ENCODE results near the gene EYA4.

DNA sequence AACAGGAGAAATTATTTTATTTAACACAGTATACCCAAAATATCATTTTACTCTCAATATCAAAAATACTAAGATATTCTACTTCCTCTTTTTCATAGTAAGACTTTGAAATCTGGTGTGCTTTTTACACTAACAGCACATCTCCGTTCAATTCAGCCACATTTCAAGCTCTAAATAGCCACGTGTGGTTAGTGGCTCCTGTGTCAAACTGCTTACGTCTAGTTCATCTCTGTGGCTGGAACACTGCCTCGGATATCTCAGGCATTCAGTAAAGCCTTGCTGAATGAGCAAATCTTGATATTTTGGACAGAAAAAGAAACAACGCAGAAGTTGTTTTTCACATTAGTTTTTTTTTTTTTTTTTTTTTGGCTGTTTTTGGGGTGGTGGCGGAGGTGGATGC, 136.1 kb downstream of the EYA4 start:
- TF ChIP-seq CTCF (conservative IDR thresholded peaks at IDR 0.05 in 1 of 2, IDR thresholded peaks at IDR 0.05 in 1 of 2; ENCODE audit: extremely low read depth in 1 of 2, insufficient read depth in 1 of 2, low read depth in 1 of 2, low read length in 2 of 2) (no peak), EZH2 (IDR thresholded peaks at IDR 0.05; ENCODE audit: borderline replicate concordance, low read length) (no peak)

Measured in mammary epithelial cell (primary cell).